Measurements from ENCODE around the gene ERC2.
"Not testable (repeated sequence)": the region's sequence is repeated elsewhere in the genome, so short reads cannot be mapped to it uniquely, and the experiment has no call there.

Gene ERC2

DNA sequence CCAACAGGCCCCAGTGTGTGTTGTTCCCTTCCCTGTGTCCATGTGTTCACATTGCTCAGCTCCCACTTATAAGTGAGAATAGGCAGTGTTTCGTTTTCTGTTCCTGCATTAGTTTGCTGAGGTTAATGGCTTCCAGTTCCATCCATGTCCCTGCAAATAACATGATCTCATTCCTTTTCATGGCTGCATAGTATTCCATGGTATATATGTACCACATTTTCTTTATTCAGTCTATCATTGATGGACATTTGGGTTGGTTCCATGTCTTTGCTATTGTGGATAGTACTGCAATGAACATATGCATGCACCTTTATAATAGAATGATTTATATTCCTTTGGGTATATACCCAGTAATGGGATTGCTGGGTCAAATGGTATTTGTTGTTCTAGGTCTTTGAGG is 452.9 kb downstream of the ERC2 start:
- not testable (repeated sequence) for H4K12ac ChIP-seq (ENCODE audit: low read depth, low read length); H3K18ac ChIP-seq (ENCODE audit: low read length); H4K8ac ChIP-seq (ENCODE audit: low read depth, low read length); H3K27me3 ChIP-seq (ENCODE audit: insufficient read depth, low read length); H2BK12ac ChIP-seq (ENCODE audit: low read length); H3K4me3 ChIP-seq (ENCODE audit: low read depth, low read length); H3K4me2 ChIP-seq (ENCODE audit: low read length); H3K79me2 ChIP-seq (ENCODE audit: control insufficient read depth, insufficient read depth, low read length, poor library complexity); H3K9me3 ChIP-seq (ENCODE audit: insufficient read depth, low read depth, low read length); H3K14ac ChIP-seq (ENCODE audit: low read length); H3K23ac ChIP-seq (ENCODE audit: low read length); H3K36me3 ChIP-seq (ENCODE audit: control insufficient read depth in 1 of 2, insufficient read depth in 2 of 2, low read length in 2 of 2); H2AK5ac ChIP-seq (ENCODE audit: low read length); H4K91ac ChIP-seq (ENCODE audit: low read depth, low read length); H2BK120ac ChIP-seq (ENCODE audit: insufficient read depth, low read length, poor library complexity); H3K79me1 ChIP-seq (ENCODE audit: low read length); H3K9ac ChIP-seq (ENCODE audit: low read length); H3K27ac ChIP-seq (ENCODE audit: low read depth, low read length); H2BK5ac ChIP-seq (ENCODE audit: low read depth, low read length, poor library complexity); DNase-seq; H3K4me1 ChIP-seq (ENCODE audit: control insufficient read depth in 1 of 2, insufficient read depth in 2 of 2, low read length in 2 of 2); H3K4ac ChIP-seq (ENCODE audit: low read depth, low read length); H2AFZ ChIP-seq (ENCODE audit: insufficient read depth, low read length, poor library complexity)
- WGBS (ENCODE audit: extremely low coverage, insufficient coverage, insufficient read length), result no CpG with 5 or more reads among the region's 1 CpG

DNA sequence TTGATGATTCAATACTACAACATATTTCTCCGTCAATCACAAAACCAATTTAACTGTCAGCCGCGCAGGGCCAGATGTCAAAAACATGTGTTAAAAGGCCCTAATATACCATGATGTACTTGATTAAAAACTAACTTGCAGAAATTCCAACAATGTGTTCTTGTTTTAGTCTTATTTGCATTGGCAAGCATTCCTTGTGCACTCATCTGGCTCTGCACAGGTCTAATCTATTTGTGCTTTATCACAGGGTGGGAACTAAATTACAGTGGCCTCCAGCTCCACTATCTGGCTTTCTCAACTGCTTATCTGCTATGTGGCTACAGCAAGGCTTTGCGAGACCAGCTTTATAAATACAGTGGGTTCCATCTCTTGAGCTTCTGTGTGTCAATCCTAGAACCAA is 455.5 kb downstream of the ERC2 start:
- no peak for DNase-seq
- Histone ChIP-seq H3K14ac (ENCODE audit: low read length) (no peak overlapping the region), H2BK12ac (ENCODE audit: low read length) (no peak overlapping the region), H4K12ac (ENCODE audit: low read depth, low read length) (no peak overlapping the region), H2AFZ (ENCODE audit: insufficient read depth, low read length, poor library complexity) (no peak overlapping the region), H4K8ac (ENCODE audit: low read depth, low read length) (no peak overlapping the region), H3K18ac (ENCODE audit: low read length) (no peak overlapping the region), H3K36me3 (ENCODE audit: control insufficient read depth in 1 of 2, insufficient read depth in 2 of 2, low read length in 2 of 2) (no peaks in the 10 kb centered on the region), H2BK5ac (ENCODE audit: low read depth, low read length, poor library complexity) (no peak overlapping the region), H3K4me3 (ENCODE audit: low read depth, low read length) (no peak overlapping the region), H2AK5ac (ENCODE audit: low read length) (no peak overlapping the region), H2BK120ac (ENCODE audit: insufficient read depth, low read length, poor library complexity) (no peak overlapping the region), H3K79me2 (ENCODE audit: control insufficient read depth, insufficient read depth, low read length, poor library complexity) (no peaks in the 10 kb centered on the region), H3K9me3 (ENCODE audit: insufficient read depth, low read depth, low read length) (no peaks in the 10 kb centered on the region), H3K4ac (ENCODE audit: low read depth, low read length) (no peak overlapping the region), H4K91ac (ENCODE audit: low read depth, low read length) (no peak overlapping the region), H3K27me3 (ENCODE audit: insufficient read depth, low read length) (no peaks in the 10 kb centered on the region), H3K23ac (ENCODE audit: low read length) (no peak overlapping the region), H3K4me2 (ENCODE audit: low read length) (no peak overlapping the region), H3K4me1 (ENCODE audit: control insufficient read depth in 1 of 2, insufficient read depth in 2 of 2, low read length in 2 of 2) (no peaks in the 10 kb centered on the region), H3K79me1 (ENCODE audit: low read length) (no peaks in the 10 kb centered on the region), H3K9ac (ENCODE audit: low read length) (no peak overlapping the region), H3K27ac (ENCODE audit: low read depth, low read length) (no peak overlapping the region)
- no CpG with 5 or more reads among the region's 4 CpGs for WGBS (ENCODE audit: extremely low coverage, insufficient coverage, insufficient read length)

DNA sequence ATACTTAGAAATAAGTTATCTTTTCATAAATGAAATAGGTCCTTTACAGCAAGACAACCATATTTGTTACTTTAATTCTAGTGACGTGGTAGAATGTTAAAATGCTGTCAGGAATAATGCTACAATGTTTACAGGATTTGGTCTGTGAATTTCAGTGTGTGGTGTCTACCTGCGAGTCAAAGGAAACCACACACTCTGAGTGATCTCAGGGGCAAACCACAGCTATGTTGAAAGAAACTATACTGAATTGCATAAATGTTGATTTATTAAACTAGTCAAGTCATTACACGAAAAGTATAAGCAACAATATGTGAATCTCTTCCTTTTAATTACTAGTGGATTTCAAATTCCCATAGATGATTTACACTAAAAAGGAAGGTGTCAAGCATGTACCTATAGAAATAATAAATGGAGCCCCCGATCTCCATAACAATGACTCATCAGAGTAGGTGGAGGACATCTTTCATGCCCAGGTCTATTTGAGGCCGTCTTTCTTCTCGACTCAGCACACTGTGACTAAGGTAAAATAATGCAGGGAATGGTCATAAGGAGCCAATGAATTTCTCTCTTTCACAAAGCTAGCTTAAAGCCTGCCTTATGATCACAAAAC is 463.0 kb downstream of the ERC2 start:
- no peak for DNase-seq
- Histone ChIP-seq H3K79me2 (ENCODE audit: control insufficient read depth, insufficient read depth, low read length, poor library complexity) (no peaks in the 10 kb centered on the region), H3K9ac (ENCODE audit: low read length) (no peak overlapping the region), H3K9me3 (ENCODE audit: insufficient read depth, low read depth, low read length) (no peaks in the 10 kb centered on the region), H3K4me2 (ENCODE audit: low read length) (no peak overlapping the region), H2BK12ac (ENCODE audit: low read length) (no peak overlapping the region), H4K8ac (ENCODE audit: low read depth, low read length) (no peak overlapping the region), H3K36me3 (ENCODE audit: control insufficient read depth in 1 of 2, insufficient read depth in 2 of 2, low read length in 2 of 2) (no peaks in the 10 kb centered on the region), H2BK5ac (ENCODE audit: low read depth, low read length, poor library complexity) (no peak overlapping the region), H3K4ac (ENCODE audit: low read depth, low read length) (no peak overlapping the region), H3K79me1 (ENCODE audit: low read length) (no peaks in the 10 kb centered on the region), H2AFZ (ENCODE audit: insufficient read depth, low read length, poor library complexity) (no peak overlapping the region), H2BK120ac (ENCODE audit: insufficient read depth, low read length, poor library complexity) (no peak overlapping the region), H4K12ac (ENCODE audit: low read depth, low read length) (no peak overlapping the region), H3K18ac (ENCODE audit: low read length) (no peak overlapping the region), H3K23ac (ENCODE audit: low read length) (no peak overlapping the region), H3K27ac (ENCODE audit: low read depth, low read length) (no peak overlapping the region), H2AK5ac (ENCODE audit: low read length) (no peak overlapping the region), H3K4me1 (ENCODE audit: control insufficient read depth in 1 of 2, insufficient read depth in 2 of 2, low read length in 2 of 2) (no peaks in the 10 kb centered on the region), H3K27me3 (ENCODE audit: insufficient read depth, low read length) (no peaks in the 10 kb centered on the region), H3K4me3 (ENCODE audit: low read depth, low read length) (no peak overlapping the region), H4K91ac (ENCODE audit: low read depth, low read length) (no peak overlapping the region), H3K14ac (ENCODE audit: low read length) (no peak overlapping the region)
- no CpG with 5 or more reads among the region's 6 CpGs for WGBS (ENCODE audit: extremely low coverage, insufficient coverage, insufficient read length)

GRCh38 chr3:56003129-56003528 is 465.1 kb downstream of the ERC2 start:
- Histone ChIP-seq H3K36me3 (ENCODE audit: control insufficient read depth in 1 of 2, insufficient read depth in 2 of 2, low read length in 2 of 2) (no peaks in the 10 kb centered on the region), H2BK120ac (ENCODE audit: insufficient read depth, low read length, poor library complexity) (no peak overlapping the region), H2BK12ac (ENCODE audit: low read length) (no peak overlapping the region), H3K4me3 (ENCODE audit: low read depth, low read length) (no peak overlapping the region), H3K18ac (ENCODE audit: low read length) (no peak overlapping the region), H3K79me2 (ENCODE audit: control insufficient read depth, insufficient read depth, low read length, poor library complexity) (no peaks in the 10 kb centered on the region), H3K27me3 (ENCODE audit: insufficient read depth, low read length) (no peaks in the 10 kb centered on the region), H3K27ac (ENCODE audit: low read depth, low read length) (no peak overlapping the region), H2AK5ac (ENCODE audit: low read length) (no peak overlapping the region), H3K79me1 (ENCODE audit: low read length) (no peaks in the 10 kb centered on the region), H3K4me1 (ENCODE audit: control insufficient read depth in 1 of 2, insufficient read depth in 2 of 2, low read length in 2 of 2) (no peaks in the 10 kb centered on the region), H3K14ac (ENCODE audit: low read length) (no peak overlapping the region), H2BK5ac (ENCODE audit: low read depth, low read length, poor library complexity) (no peak overlapping the region), H3K4ac (ENCODE audit: low read depth, low read length) (no peak overlapping the region), H4K12ac (ENCODE audit: low read depth, low read length) (no peak overlapping the region), H3K9ac (ENCODE audit: low read length) (no peak overlapping the region), H3K23ac (ENCODE audit: low read length) (no peak overlapping the region), H4K91ac (ENCODE audit: low read depth, low read length) (no peak overlapping the region), H3K9me3 (ENCODE audit: insufficient read depth, low read depth, low read length) (no peaks in the 10 kb centered on the region), H4K8ac (ENCODE audit: low read depth, low read length) (no peak overlapping the region), H3K4me2 (ENCODE audit: low read length) (no peak overlapping the region), H2AFZ (ENCODE audit: insufficient read depth, low read length, poor library complexity) (no peak overlapping the region)
- no CpG with 5 or more reads among the region's 3 CpGs for WGBS (ENCODE audit: extremely low coverage, insufficient coverage, insufficient read length)
- no peak for DNase-seq
